Heart left ventricle (tissue), 13 donors: ENCODE measurements around the gene MLLT10.

Source experiments
- CTCF ChIP-seq, 12 donors: fragments of 200-600 bp; sonication (generic) in 4 of 12; IDR thresholded peaks; one replicate each; pipeline versions ENCODE4 v1.5.0 to v1.8.0; 2018 to 2022; ENCODE audit warnings: antibody characterized with exemption in 12 of 12, mild to moderate bottlenecking in 5 of 12
- POLR2A ChIP-seq, 2 donors: fragments of 450-650 bp; IDR thresholded peaks; one replicate each; pipeline ENCODE4 v1.6.1; 2017; ENCODE audit warnings: antibody characterized with exemption in 2 of 2, mild to moderate bottlenecking in 2 of 2, moderate library complexity in 2 of 2
- donor health status: ischemic (EF 13 %, LVEDD 7.1; RV severe dilation, severe dysfunction).
- donor health status: DM: no; HTN: yes; CAD: no.
- donor health status: DM: no; HTN: no; CAD: no.
- donor health status: ischemic (EF 25% LVEDD 6.9; RV normal size, moderate dysfunction).
- donor health status: ischemic (EF 25% LVEDD 5.7; RV mildly dilated, moderate dysfunction).
- donor health status: ischemic (EF 35%, LVEDD 5.7; RV mildly dilated, moderate dysfunction).
- donor health status: nonischemic (EF 11% LVEDD 7.7; RV severe dilation, severe dysfunction).
- donor health status: DM: yes; HTN: yes; CAD: no.
- donor health status: PGD.
- donor health status: ischemic (EF 29% LVEDD 5.4; RV normal size, mild dysfunction).
- donor health status: nonischemic (EF 23%, LVEDD 6.1; RV moderate dilation, normal function).

GRCh38 chr10:21532694-21533466 lies 1.2 kb upstream of the MLLT10 start:
- TF ChIP-seq CTCF (IDR thresholded peaks at IDR 0.05) (no peak), POLR2A (IDR thresholded peaks at IDR 0.05) (no peak)
